ENCODE measurements around the gene CADPS2.

Gene CADPS2

DNA sequence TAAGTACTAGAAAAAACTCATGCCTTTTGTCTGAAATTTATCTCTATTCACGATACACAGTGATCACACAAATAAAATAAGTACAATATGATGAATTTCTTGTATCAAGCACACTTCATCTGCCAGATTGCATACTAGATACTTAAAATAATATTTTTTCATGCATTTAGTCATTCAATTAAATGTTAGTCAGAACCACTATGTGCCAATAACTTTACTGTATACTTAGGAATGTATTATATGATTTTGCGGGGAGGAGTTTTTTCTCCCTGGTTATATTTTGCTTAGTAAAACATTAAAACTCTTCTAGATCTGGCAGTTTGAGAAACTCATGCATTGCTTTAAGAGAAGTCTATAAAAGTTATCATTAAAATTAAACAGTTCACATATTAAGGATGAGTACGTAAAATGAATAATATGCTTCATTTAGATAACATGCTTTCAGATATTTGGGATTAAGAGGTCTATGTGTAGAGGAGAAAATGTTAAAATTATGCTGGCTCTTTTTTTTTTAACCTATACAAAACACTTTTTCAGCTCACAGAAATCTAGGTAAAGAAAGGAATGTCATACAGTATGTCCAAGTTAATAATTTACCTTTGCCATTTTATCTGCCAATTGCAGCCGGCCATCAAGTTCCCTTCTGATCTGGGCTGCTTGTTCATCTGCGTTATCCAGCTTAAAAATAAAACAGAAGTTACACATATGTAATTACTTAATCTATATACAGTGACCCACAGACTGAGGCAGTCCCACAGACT, 257.4 kb downstream of the CADPS2 start:
- no peak for DNase-seq (ENCODE audit: low spot score)
- in situ Hi-C loops (cut with MboI; ENCODE audit: low sequenced_read_pairs, unreplicated experiment), result no loop called here
- TF ChIP-seq, protein P1, sequence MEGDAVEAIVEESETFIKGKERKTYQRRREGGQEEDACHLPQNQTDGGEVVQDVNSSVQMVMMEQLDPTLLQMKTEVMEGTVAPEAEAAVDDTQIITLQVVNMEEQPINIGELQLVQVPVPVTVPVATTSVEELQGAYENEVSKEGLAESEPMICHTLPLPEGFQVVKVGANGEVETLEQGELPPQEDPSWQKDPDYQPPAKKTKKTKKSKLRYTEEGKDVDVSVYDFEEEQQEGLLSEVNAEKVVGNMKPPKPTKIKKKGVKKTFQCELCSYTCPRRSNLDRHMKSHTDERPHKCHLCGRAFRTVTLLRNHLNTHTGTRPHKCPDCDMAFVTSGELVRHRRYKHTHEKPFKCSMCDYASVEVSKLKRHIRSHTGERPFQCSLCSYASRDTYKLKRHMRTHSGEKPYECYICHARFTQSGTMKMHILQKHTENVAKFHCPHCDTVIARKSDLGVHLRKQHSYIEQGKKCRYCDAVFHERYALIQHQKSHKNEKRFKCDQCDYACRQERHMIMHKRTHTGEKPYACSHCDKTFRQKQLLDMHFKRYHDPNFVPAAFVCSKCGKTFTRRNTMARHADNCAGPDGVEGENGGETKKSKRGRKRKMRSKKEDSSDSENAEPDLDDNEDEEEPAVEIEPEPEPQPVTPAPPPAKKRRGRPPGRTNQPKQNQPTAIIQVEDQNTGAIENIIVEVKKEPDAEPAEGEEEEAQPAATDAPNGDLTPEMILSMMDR (IDR thresholded peaks at IDR 0.05; ENCODE audit: borderline replicate concordance, control extremely low read depth, extremely low read depth, insufficient read depth, missing control alignments), result no peak

GRCh38 chr7:122626785-122627184, 259.5 kb downstream of the CADPS2 start:
- TF ChIP-seq, protein P1 (IDR thresholded peaks at IDR 0.05; ENCODE audit: borderline replicate concordance, control extremely low read depth, extremely low read depth, insufficient read depth, missing control alignments), result no peak
- DNase-seq (ENCODE audit: low spot score), result no peak
- in situ Hi-C loops (cut with MboI; ENCODE audit: low sequenced_read_pairs, unreplicated experiment), result no loop called here

GRCh38 chr7:122622682-122623081, 263.6 kb downstream of the CADPS2 start:
- TF ChIP-seq, protein P1 (IDR thresholded peaks at IDR 0.05; ENCODE audit: borderline replicate concordance, control extremely low read depth, extremely low read depth, insufficient read depth, missing control alignments), result no peak
- in situ Hi-C loops (cut with MboI; ENCODE audit: low sequenced_read_pairs, unreplicated experiment), result loop anchor here (25.0 kb wide), 1 partner anchor 110 kb away; no protein-coding TSS in a partner anchor
- DNase-seq (ENCODE audit: low spot score), result no peak

- in situ Hi-C loops (cut with MboI; ENCODE audit: low sequenced_read_pairs, unreplicated experiment), result loop anchor here (25.0 kb wide), 1 partner anchor 107 kb away; no protein-coding TSS in a partner anchor
- TF ChIP-seq, protein P1 (IDR thresholded peaks at IDR 0.05; ENCODE audit: borderline replicate concordance, control extremely low read depth, extremely low read depth, insufficient read depth, missing control alignments), result no peak
- no peak for DNase-seq (ENCODE audit: low spot score)
These were observed 266.6 kb downstream of the CADPS2 start for GRCh38 chr7:122619664-122620063.

DNA sequence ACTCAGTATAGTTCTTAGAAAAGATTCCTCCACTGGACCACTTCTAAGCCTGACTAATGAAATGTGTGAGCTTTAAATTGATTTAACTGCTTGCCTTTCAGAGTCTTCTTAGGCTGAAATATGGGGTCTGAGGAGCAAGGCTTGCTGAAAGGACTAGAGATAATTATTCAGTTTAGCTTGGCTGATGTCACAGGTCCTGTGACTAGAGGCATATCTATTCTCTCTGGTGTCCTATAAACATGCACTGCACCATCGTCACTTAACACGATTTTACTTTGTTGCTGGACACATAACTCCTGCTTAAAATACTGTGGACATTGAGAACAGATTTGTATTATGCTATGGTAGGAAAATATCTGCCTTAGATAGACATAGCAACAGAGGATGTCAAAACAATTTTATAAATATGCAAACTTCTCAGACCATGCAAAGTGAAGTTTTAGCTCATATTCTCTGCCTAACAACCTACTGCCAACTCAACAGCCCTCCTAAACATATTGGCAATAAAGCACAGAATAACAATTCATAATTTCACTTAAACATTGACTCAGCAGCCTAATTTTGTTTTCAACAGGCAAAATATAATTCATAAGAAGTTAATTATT, 267.6 kb downstream of the CADPS2 start:
- TF ChIP-seq, protein P1 (IDR thresholded peaks at IDR 0.05; ENCODE audit: borderline replicate concordance, control extremely low read depth, extremely low read depth, insufficient read depth, missing control alignments), result no peak
- no peak for DNase-seq (ENCODE audit: low spot score)
- in situ Hi-C loops (cut with MboI; ENCODE audit: low sequenced_read_pairs, unreplicated experiment), result loop anchor here (25.0 kb wide), 1 partner anchor 106 kb away; no protein-coding TSS in a partner anchor

- TF ChIP-seq, protein P1 (IDR thresholded peaks at IDR 0.05; ENCODE audit: borderline replicate concordance, control extremely low read depth, extremely low read depth, insufficient read depth, missing control alignments), result no peak
- in situ Hi-C loops (cut with MboI; ENCODE audit: low sequenced_read_pairs, unreplicated experiment), result loop anchor here (25.0 kb wide), 1 partner anchor 105 kb away; no protein-coding TSS in a partner anchor
- DNase-seq (ENCODE audit: low spot score), result no peak
These were observed 269.3 kb downstream of the CADPS2 start for GRCh38 chr7:122616951-122617350.
